ENCODE data around the gene HP1BP3.

- TF ChIP-seq, protein P1, sequence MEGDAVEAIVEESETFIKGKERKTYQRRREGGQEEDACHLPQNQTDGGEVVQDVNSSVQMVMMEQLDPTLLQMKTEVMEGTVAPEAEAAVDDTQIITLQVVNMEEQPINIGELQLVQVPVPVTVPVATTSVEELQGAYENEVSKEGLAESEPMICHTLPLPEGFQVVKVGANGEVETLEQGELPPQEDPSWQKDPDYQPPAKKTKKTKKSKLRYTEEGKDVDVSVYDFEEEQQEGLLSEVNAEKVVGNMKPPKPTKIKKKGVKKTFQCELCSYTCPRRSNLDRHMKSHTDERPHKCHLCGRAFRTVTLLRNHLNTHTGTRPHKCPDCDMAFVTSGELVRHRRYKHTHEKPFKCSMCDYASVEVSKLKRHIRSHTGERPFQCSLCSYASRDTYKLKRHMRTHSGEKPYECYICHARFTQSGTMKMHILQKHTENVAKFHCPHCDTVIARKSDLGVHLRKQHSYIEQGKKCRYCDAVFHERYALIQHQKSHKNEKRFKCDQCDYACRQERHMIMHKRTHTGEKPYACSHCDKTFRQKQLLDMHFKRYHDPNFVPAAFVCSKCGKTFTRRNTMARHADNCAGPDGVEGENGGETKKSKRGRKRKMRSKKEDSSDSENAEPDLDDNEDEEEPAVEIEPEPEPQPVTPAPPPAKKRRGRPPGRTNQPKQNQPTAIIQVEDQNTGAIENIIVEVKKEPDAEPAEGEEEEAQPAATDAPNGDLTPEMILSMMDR (IDR thresholded peaks at IDR 0.05): no peak
- no peak for TF ChIP-seq POLR2A (IDR thresholded peaks at IDR 0.05)
Observed at GRCh38 chr1:20834192-20834591, 47.1 kb upstream of the HP1BP3 start.
